Epithelial cell of esophagus (primary cell): Measurements from ENCODE around the gene GPNMB.

Experiments
- DNase-seq: peaks from one replicate; pipeline ENCODE4 v3.0.0; 2010; ENCODE audit warnings: low read depth
- H3K4me3 ChIP-seq: 2 replicates; pipeline ENCODE4 v1.5.1; 2011; ENCODE audit warnings: mild to moderate bottlenecking, low read length, control low read depth
- CTCF ChIP-seq: IDR thresholded peaks from 2 replicates; pipeline ENCODE4 v1.5.1; 2011; ENCODE audit warnings: low read depth, mild to moderate bottlenecking, low read length, control low read depth, inconsistent platforms; ENCODE audit not compliant: insufficient read depth; ENCODE audit errors: missing control alignments

GPNMB gene

GRCh38 chr7:23266918-23267317 is 20.3 kb downstream of the GPNMB start:
- no peak for TF ChIP-seq CTCF
- DNase-seq, result no peak
- H3K4me3 ChIP-seq, result no peak overlapping the region

DNA sequence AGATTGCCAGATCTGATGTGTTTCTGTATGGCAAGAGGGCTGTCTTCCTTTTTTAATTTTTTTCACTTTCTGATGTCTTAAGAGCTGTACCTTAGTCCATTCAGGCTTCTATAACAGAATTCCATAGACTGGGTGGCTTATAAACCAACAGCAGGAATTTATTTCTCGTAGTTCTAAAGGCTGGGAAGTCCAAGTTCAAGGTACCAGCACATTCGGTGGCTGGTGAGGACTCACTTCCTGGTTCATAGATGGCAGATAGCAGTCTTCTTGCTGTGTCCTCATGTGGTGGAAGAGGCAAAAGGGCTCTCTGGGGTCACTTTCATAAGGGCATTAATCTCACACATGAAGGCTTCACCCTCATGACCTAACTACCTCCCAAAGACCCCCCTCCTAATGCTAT is 20.8 kb downstream of the GPNMB start:
- no peak for TF ChIP-seq CTCF
- H3K4me3 ChIP-seq, result no peak overlapping the region
- DNase-seq, result no peak

DNA sequence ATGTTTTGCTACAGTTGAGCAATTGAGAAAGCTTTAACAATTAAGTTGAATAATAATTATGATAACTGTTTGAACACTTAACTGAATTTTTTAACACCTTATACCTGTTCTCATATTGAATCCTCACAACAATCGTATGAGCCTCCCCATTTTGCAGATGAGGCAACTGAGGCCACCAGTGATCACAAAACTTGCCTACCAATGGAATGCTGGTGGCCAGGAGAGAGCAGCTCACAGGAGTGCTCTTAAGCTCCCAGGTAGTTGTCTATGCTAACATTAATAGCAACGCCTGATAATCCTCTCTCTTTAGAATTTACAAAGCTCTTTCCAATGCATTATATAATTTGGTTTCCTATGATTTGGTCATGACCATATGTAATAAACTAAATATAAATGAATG is 21.6 kb downstream of the GPNMB start:
- no peak for TF ChIP-seq CTCF
- DNase-seq, result no peak
- no peak overlapping the region for H3K4me3 ChIP-seq

GRCh38 chr7:23268746-23269145 is 22.2 kb downstream of the GPNMB start:
- DNase-seq, result peak; percentile 59
- no peak overlapping the region for H3K4me3 ChIP-seq
- TF ChIP-seq CTCF, result no peak

DNA sequence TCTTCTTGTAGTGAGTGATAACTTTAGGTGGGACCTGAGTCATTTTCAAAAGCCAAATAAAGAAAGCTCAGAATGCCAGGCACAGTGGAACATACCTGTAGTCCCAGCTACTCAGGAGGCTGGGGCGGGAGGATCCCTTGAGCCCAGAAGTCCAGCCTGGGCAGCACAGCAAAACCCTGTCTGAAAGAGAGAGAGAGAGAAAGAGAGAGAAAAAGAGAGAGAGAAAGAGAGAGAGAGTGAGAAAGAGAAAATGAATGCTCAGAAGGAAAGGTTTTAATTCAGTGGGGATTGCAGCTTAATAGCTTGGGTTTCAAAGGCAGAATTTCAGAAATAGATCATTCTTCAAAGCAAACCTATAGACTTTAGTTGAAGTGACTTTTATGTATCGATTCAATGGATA is 25.7 kb downstream of the GPNMB start:
- H3K4me3 ChIP-seq, result no peak overlapping the region
- no peak for DNase-seq
- TF ChIP-seq CTCF, result no peak

GRCh38 chr7:23273141-23273599 is 26.6 kb downstream of the GPNMB start:
- no peak overlapping the region for H3K4me3 ChIP-seq
- peak; percentile 90 for TF ChIP-seq CTCF
- peak; percentile 96 for DNase-seq

DNA sequence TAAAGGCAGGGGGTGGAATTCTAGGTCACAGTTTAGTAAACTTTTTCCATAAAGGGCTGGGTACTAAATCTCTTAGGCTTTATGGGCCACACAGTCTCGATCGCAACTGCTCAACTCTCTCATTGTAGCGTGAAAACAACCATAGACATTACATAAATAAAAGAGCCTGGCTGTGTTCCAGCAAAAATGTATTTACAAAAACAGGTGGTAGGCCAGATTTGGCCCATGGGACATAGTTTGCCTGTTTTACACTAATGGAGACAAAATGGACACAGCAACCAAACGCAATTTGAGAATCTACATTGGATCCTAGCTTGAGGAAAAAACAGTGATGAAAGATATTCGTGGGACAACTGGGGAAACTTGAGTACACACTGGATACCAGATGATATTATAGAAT is 29.3 kb downstream of the GPNMB start:
- no peak for TF ChIP-seq CTCF
- DNase-seq, result no peak
- H3K4me3 ChIP-seq, result no peak overlapping the region
